ENCODE data around the gene TRIP12.

GRCh38 chr2:229802785-229803184, 119.0 kb downstream of the TRIP12 start:
- TF ChIP-seq BCL6 (CRISPR knock-in tag; IDR thresholded peaks at IDR 0.05): no peak
- TF ChIP-seq YEATS4 (CRISPR knock-in tag; IDR thresholded peaks at IDR 0.05; ENCODE audit: borderline replicate concordance): no peak
- no peak for TF ChIP-seq TRIM22 (IDR thresholded peaks at IDR 0.05)
- no peak for TF ChIP-seq RELA (CRISPR knock-in tag; IDR thresholded peaks at IDR 0.05)
- TF ChIP-seq TBL1XR1 (IDR thresholded peaks at IDR 0.05; ENCODE audit: borderline replicate concordance, low read length, partially characterized antibody): no peak
- no peak for TF ChIP-seq RAD21 (CRISPR knock-in tag; IDR thresholded peaks at IDR 0.05)
- no peak for TF ChIP-seq CTCF (CRISPR knock-in tag; IDR thresholded peaks at IDR 0.05)
- no peak for TF ChIP-seq REXO4 (CRISPR knock-in tag; IDR thresholded peaks at IDR 0.05; ENCODE audit: borderline replicate concordance)
- no peak for TF ChIP-seq GTF3A (CRISPR knock-in tag; conservative IDR thresholded peaks at IDR 0.05)
- no peak for TF ChIP-seq MAF1 (CRISPR knock-in tag; IDR thresholded peaks at IDR 0.05; ENCODE audit: borderline replicate concordance)
- no peak for TF ChIP-seq AGO1 (IDR thresholded peaks at IDR 0.05; ENCODE audit: low read depth, low read length, poor library complexity, severe bottlenecking)
- TF ChIP-seq SRSF1 (optimal IDR thresholded peaks at IDR 0.05; ENCODE audit: low read depth, low read length): no peak
